ENCODE data around the gene XRCC1.

XRCC1 gene

DNA sequence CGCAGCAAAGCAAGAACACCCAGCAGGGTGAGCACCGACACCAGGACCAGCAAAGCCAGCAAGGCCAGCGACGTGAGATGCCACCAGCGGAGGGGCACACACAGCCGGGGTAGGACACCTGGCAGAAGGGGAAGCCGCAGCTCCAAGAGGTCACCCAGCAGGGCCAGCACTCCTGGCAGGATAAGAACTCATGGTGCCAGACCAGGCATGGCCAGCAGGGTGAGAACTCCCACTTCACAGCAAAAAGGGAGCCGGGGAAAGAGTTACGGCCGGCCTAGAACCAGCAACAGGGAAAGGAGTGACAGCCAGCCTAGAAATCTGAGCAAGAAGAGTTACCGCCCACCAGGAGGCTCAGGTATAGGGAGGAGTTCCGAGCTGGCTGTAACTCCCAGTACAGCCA lies 37.0 kb upstream of the XRCC1 start:
- CTCF ChIA-PET, result interaction anchor here (0.5 to 1.5 kb wide), 3 partner anchors 50 to 148 kb away, joined by 4 to 6 read pairs (median 5); no protein-coding TSS in a partner anchor
- peaks cover 45 to 69% of the 10 kb centered on the region in 2 experiments for H3K36me3 ChIP-seq (ENCODE audit: control insufficient read depth in 2 of 2, insufficient read depth in 1 of 2, low read length in 2 of 2)

DNA sequence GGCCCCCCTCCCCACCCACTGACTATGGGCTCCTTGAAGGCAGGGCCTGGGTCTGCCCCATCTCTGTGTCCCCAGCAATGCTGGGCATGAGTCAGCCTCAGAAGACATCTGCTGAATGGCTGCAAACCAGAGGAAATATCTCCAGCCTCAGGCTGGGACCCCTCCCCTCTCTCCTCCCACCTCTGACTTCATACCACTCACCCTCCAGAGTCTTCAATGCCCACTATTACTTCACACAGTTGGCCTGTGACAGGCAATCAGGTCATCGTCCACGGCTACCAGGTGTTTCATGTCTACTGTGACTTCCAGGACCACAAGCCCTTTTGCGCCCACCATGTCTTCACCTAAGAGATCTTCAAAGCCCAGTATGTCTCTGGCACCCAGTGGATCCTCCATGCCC lies 36.5 kb upstream of the XRCC1 start, which contains the start of gene SRRM5:
TSS of gene SRRM5 (plus strand) at position 301 of the 400 bp plus-strand sequence. CDS start at position 335, 34 bp downstream.
- peaks cover 50 to 75% of the 10 kb centered on the region in 2 experiments for H3K36me3 ChIP-seq (ENCODE audit: control insufficient read depth in 2 of 2, insufficient read depth in 1 of 2, low read length in 2 of 2)
- peaks cover 21% of the 10 kb centered on the region for H3K4me1 ChIP-seq (ENCODE audit: control insufficient read depth, insufficient read depth, low read length)
- H3K4me3 ChIP-seq (ENCODE audit: low read depth, low read length), result no peak within 1 kb of the TSS
- CTCF ChIA-PET, result interaction anchor here (0.5 to 1.5 kb wide), 4 partner anchors 50 to 165 kb away, joined by 3 to 6 read pairs (median 4); no protein-coding TSS in a partner anchor
- H3K27ac ChIP-seq (ENCODE audit: extremely low read depth, low read depth, low read length), result peak within 1 kb of the TSS; percentile 52; the same call in 1 of the 2 replicates
- H3K9me3 ChIP-seq (ENCODE audit: control insufficient read depth, insufficient read depth, low read depth, low read length), result no peaks in the 10 kb centered on the region; the same call in 1 of the 2 replicates
- POLR2A ChIA-PET, result no interaction called here
- TF ChIP-seq ZNF292 (tag by site-specific recombination; IDR thresholded peaks at IDR 0.05; ENCODE audit: borderline replicate concordance, low read depth), result no peak
- TF ChIP-seq ZNF701 (tag by site-specific recombination; IDR thresholded peaks at IDR 0.05), result no peak
- no peak for TF ChIP-seq MZF1 (tag by site-specific recombination; IDR thresholded peaks at IDR 0.05; ENCODE audit: borderline replicate concordance)
- TF ChIP-seq, protein P1, sequence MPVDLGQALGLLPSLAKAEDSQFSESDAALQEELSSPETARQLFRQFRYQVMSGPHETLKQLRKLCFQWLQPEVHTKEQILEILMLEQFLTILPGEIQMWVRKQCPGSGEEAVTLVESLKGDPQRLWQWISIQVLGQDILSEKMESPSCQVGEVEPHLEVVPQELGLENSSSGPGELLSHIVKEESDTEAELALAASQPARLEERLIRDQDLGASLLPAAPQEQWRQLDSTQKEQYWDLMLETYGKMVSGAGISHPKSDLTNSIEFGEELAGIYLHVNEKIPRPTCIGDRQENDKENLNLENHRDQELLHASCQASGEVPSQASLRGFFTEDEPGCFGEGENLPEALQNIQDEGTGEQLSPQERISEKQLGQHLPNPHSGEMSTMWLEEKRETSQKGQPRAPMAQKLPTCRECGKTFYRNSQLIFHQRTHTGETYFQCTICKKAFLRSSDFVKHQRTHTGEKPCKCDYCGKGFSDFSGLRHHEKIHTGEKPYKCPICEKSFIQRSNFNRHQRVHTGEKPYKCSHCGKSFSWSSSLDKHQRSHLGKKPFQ (tag by site-specific recombination; IDR thresholded peaks at IDR 0.05), result no peak
- 0 out of 2 replicates have a peak, but pooled peaks have one; percentile 13 for TF ChIP-seq ZNF211 (tag by site-specific recombination; IDR thresholded peaks at IDR 0.05; ENCODE audit: low read depth)
- TF ChIP-seq GLIS2 (tag by site-specific recombination; IDR thresholded peaks at IDR 0.05), result 0 out of 2 replicates have a peak, but pooled peaks have one; percentile 15
- TF ChIP-seq BCL11A (tag by site-specific recombination; IDR thresholded peaks at IDR 0.05; ENCODE audit: low read depth), result no peak
- 0 out of 2 replicates have a peak, but pooled peaks have one; percentile 23 for TF ChIP-seq ZBTB21 (tag by site-specific recombination; IDR thresholded peaks at IDR 0.05)
- no peak for TF ChIP-seq YY1 (tag by site-specific recombination; IDR thresholded peaks at IDR 0.05)
- no peak for TF ChIP-seq ZNF560 (tag by site-specific recombination; IDR thresholded peaks at IDR 0.05; ENCODE audit: borderline replicate concordance)
- TF ChIP-seq, protein P2, sequence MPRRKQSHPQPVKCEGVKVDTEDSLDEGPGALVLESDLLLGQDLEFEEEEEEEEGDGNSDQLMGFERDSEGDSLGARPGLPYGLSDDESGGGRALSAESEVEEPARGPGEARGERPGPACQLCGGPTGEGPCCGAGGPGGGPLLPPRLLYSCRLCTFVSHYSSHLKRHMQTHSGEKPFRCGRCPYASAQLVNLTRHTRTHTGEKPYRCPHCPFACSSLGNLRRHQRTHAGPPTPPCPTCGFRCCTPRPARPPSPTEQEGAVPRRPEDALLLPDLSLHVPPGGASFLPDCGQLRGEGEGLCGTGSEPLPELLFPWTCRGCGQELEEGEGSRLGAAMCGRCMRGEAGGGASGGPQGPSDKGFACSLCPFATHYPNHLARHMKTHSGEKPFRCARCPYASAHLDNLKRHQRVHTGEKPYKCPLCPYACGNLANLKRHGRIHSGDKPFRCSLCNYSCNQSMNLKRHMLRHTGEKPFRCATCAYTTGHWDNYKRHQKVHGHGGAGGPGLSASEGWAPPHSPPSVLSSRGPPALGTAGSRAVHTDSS (tag by site-specific recombination; IDR thresholded peaks at IDR 0.05), result no peak
- TF ChIP-seq, protein P3, sequence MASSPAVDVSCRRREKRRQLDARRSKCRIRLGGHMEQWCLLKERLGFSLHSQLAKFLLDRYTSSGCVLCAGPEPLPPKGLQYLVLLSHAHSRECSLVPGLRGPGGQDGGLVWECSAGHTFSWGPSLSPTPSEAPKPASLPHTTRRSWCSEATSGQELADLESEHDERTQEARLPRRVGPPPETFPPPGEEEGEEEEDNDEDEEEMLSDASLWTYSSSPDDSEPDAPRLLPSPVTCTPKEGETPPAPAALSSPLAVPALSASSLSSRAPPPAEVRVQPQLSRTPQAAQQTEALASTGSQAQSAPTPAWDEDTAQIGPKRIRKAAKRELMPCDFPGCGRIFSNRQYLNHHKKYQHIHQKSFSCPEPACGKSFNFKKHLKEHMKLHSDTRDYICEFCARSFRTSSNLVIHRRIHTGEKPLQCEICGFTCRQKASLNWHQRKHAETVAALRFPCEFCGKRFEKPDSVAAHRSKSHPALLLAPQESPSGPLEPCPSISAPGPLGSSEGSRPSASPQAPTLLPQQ (tag by site-specific recombination; IDR thresholded peaks at IDR 0.05), result no peak
- TF ChIP-seq, protein P4, sequence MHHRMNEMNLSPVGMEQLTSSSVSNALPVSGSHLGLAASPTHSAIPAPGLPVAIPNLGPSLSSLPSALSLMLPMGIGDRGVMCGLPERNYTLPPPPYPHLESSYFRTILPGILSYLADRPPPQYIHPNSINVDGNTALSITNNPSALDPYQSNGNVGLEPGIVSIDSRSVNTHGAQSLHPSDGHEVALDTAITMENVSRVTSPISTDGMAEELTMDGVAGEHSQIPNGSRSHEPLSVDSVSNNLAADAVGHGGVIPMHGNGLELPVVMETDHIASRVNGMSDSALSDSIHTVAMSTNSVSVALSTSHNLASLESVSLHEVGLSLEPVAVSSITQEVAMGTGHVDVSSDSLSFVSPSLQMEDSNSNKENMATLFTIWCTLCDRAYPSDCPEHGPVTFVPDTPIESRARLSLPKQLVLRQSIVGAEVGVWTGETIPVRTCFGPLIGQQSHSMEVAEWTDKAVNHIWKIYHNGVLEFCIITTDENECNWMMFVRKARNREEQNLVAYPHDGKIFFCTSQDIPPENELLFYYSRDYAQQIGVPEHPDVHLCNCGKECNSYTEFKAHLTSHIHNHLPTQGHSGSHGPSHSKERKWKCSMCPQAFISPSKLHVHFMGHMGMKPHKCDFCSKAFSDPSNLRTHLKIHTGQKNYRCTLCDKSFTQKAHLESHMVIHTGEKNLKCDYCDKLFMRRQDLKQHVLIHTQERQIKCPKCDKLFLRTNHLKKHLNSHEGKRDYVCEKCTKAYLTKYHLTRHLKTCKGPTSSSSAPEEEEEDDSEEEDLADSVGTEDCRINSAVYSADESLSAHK (tag by site-specific recombination; IDR thresholded peaks at IDR 0.05), result no peak
- no peak for TF ChIP-seq REPIN1 (tag by site-specific recombination; IDR thresholded peaks at IDR 0.05; ENCODE audit: low read depth)
- TF ChIP-seq GLI2 (tag by site-specific recombination; IDR thresholded peaks at IDR 0.05; ENCODE audit: borderline replicate concordance, low read depth), result no peak
- TF ChIP-seq ZFP37 (tag by site-specific recombination; IDR thresholded peaks at IDR 0.05), result no peak
- no peak for TF ChIP-seq ZBTB17 (tag by site-specific recombination; IDR thresholded peaks at IDR 0.05)
- TF ChIP-seq ZNF830 (tag by site-specific recombination; IDR thresholded peaks at IDR 0.05; ENCODE audit: low read depth), result no peak
- no peak for TF ChIP-seq ZXDB (tag by site-specific recombination; IDR thresholded peaks at IDR 0.05)
- TF ChIP-seq ZNF16 (tag by site-specific recombination; IDR thresholded peaks at IDR 0.05; ENCODE audit: low read depth), result no peak
- no peak for TF ChIP-seq ZNF747 (tag by site-specific recombination; IDR thresholded peaks at IDR 0.05)
- no peak for TF ChIP-seq TRIM28 (IDR thresholded peaks at IDR 0.05; ENCODE audit: borderline replicate concordance, low read length)

More for the DNA sequence above, 37.0 kb upstream of the XRCC1 start:
- TF ChIP-seq ZNF600 (tag by site-specific recombination; IDR thresholded peaks at IDR 0.05), result peak; percentile 33; the same call in 1 of the 2 replicates
- no peak for TF ChIP-seq ZNF274 (IDR thresholded peaks at IDR 0.05; ENCODE audit: low read length)
- TF ChIP-seq ZNF274 (tag by site-specific recombination; IDR thresholded peaks at IDR 0.05; ENCODE audit: borderline replicate concordance), result peak; percentile 75; the same call in 1 of the 2 replicates
- TF ChIP-seq, protein P4 (tag by site-specific recombination; IDR thresholded peaks at IDR 0.05), result no peak
- Histone ChIP-seq H3K9me3 (ENCODE audit: control insufficient read depth, insufficient read depth, low read depth, low read length) (no peaks in the 10 kb centered on the region; the same call in 1 of the 2 replicates), H3K4me1 (ENCODE audit: control insufficient read depth, insufficient read depth, low read length) (peaks cover 15% of the 10 kb centered on the region), H3K4me3 (ENCODE audit: low read depth, low read length) (no peak overlapping the region), H3K27ac (ENCODE audit: extremely low read depth, low read depth, low read length) (no peak overlapping the region)
- POLR2A ChIA-PET, result interaction anchor here (1.1 kb wide), 1 partner anchor 16 kb away, joined by 3 read pairs; the partner anchor contains the start of genes IRGQ and ZNF576

Measured in HEK293 (cell line).